Globus pallidus (tissue), 1 donor: ENCODE data around the gene NR3C1.

Experiments
- DNase-seq: peaks from one replicate; pipeline ENCODE4 v3.0.0-alpha.2; 2015; ENCODE audit warnings: low spot score

The NR3C1 gene

DNA sequence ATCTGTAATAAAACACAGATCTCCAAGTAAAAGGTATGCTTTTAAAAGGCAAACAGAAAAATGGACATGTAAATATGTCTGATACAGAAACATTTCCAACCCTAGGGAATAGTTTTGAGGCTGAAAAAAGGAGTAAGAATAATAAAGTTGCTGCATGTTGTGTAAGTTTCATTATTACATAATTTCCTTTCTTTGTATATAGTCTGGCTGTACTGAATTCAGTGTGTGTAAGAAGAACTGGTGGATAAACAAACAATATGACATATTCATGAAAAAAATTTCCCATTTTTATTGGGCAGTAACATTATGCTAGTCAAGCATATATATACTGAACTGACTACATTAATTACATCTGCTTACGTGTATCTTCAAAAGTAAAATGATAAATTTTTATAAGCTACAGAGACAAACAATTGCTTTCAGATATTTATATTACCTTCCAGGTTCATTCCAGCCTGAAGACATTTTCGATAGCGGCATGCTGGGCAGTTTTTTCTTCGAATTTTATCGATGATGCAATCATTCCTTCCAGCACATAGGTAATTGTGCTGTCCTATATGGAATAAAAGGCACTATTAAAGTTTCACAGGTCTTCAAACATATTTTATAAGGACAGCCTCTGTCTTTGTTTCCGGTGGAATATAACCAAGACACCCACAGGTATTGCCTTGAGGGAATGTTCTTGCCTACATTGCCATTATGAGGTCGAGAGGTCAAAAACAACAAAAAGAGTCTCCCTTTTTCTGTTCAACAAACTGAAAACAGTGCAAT is 93.6 kb downstream of the NR3C1 start:
- no peak for DNase-seq

DNA sequence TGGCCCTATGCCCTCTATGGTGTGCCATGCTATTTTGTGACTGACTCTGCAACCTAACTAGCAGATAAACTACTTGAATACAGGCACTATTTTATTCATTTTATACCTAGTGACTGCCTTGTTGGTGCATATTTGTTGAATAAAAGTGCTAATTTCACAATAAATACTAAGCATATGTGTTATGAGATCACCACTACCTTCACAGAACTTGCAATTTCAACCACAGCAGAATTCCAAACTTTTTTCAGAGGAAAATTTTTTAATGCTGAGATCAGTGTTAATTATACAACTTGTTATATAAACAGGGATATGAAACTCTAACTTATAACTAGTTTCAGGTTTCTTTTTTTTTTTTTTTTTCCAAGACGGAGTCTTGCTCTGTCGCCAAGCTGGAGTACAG is 94.8 kb downstream of the NR3C1 start:
- no peak for DNase-seq

GRCh38 chr5:143306040-143306439 is 97.4 kb downstream of the NR3C1 start:
- no peak for DNase-seq

GRCh38 chr5:143304836-143305475 is 98.5 kb downstream of the NR3C1 start:
- DNase-seq, result no peak

DNA sequence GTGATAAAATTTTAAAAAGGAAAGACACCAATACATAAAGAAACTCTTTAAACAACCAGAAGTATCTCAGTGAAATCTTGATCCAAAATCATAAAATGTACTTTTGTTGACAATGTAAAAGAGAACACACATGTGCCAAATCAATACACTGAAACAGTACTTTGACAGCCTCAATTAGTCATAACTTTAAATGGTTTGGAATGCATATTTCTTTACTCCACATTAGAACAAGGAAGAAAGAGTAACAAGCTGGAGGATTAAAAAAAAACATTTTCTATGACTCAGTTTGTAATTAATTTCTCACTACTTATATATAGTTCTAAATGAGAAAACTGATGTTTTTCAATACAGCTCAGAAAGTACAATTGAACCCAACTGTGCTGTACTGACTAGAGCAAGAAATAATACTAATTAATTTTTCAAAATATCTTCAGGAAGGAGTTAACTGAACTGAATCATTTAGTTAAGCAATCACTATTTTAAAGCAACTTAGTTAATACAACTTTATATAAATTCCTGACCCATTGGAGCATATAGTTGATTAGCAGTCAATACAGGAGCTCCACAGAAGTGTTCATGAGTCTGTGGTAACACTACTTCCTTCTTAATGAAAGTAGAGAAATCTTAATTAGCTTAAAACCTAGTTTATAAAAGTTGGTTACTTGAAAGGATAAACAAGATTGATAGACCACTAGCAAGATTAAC is 101.0 kb downstream of the NR3C1 start:
- no peak for DNase-seq

- no peak for DNase-seq
Measured at GRCh38 chr5:143297756-143298155, 105.7 kb downstream of the NR3C1 start.

DNA sequence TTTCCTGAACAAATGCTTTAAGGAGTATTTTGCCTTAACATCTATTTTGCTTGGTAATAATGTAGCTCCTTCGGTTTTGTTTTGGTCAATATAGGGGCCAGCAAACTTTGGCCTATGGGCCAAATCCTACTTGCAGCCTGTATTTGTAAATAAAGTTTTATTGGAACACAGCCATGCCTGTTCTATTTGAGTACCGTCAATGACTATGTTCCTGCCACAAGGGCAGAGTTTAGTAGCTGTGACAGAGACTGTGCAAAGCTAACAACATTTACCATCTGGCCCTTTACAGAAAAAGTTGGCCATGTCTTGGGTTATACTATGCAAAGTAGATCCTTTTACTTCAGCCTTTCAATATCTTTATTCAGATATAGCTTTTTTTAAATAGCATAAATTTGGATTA is 113.4 kb downstream of the NR3C1 start:
- DNase-seq, result no peak

- no peak for DNase-seq
Measured at GRCh38 chr5:143284521-143284920, 119.0 kb downstream of the NR3C1 start.

GRCh38 chr5:143284002-143284401 is 119.5 kb downstream of the NR3C1 start:
- DNase-seq, result no peak

GRCh38 chr5:143281226-143281625 is 122.3 kb downstream of the NR3C1 start:
- DNase-seq, result no peak

GRCh38 chr5:143279698-143280097 is 123.8 kb downstream of the NR3C1 start:
- DNase-seq, result no peak

DNA sequence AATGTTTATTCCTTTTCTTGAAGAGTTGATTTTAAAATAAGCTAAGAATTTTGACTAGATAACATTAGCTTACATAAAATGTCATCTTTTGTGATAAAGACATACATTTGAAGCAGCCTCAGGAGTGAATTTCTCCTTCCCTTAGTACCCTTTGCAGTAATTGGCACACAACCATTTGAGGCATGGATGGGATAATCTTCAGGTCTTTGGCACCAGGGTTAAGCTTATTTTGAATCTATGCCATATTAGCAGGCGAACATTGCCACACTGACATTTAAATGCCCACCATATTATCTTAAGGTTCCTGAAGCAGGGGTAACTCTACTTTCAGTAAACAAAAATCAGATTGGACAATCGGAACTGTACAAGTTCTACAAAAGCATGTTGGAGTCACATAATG is 126.0 kb downstream of the NR3C1 start:
- DNase-seq, result no peak

GRCh38 chr5:143275512-143276363 is 127.7 kb downstream of the NR3C1 start:
- no peak for DNase-seq

DNA sequence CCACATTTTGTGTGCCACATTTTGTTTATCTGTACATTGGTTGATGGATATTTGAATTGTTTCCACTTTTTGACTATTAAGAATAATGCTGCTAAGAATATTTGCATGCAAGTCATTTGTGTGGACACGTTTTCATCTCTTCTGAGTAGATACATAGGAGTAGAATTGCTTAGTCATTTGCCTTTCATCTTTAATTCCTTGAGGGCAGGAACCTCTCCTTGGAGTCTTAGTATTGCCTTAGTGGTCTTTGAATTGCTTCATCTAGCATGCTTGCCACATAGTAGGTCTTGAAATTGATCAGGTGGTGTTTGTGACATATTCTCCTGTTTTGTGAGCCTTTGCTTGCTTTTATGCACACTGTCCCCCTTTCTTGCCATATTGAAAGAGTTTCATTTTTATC is 128.5 kb downstream of the NR3C1 start:
- DNase-seq, result no peak

- no peak for DNase-seq
Measured at GRCh38 chr5:143271431-143271830, 132.1 kb downstream of the NR3C1 start.

- no peak for DNase-seq
Measured at GRCh38 chr5:143268388-143268787, 135.1 kb downstream of the NR3C1 start.

DNA sequence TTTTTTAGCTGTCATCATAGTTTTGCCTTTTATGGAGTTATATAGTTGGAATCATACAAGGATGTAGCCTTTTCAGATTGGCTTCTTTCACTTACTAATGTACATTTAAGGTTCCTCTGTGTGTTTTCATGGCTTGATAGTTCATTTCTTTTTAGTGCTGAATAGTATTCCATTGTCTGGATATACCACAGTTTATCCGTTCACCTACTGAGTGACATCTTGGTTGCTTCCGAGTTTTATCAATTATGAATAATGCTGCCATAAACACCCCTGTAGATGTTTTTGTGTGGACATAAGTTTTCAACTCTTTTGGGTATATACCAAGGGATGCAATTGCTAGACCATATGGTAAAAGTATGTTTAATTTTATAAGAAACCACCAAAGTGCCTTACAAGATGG is 136.3 kb downstream of the NR3C1 start:
- DNase-seq, result no peak

DNA sequence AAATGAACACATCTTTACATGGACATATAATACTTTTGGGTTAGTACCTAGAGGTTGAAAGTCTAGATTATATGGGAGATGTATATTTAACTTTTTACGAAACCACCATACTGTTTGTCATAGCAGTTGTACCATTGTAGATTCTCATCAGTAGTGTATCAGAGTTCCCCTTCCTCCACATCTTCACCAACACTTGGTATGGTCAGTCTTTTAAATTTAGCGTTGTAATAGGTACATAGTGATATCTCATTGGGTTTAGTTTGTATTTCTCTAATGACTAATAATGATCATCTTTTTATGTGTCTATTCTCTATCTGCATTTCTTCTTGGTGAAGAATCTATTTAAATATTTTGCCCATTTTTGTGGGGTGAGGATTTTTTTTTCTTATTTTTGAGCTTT is 137.5 kb downstream of the NR3C1 start:
- no peak for DNase-seq

- no peak for DNase-seq
Measured at GRCh38 chr5:143263272-143263810, 140.1 kb downstream of the NR3C1 start.

GRCh38 chr5:143262393-143263174 is 140.9 kb downstream of the NR3C1 start:
- DNase-seq, result no peak

DNA sequence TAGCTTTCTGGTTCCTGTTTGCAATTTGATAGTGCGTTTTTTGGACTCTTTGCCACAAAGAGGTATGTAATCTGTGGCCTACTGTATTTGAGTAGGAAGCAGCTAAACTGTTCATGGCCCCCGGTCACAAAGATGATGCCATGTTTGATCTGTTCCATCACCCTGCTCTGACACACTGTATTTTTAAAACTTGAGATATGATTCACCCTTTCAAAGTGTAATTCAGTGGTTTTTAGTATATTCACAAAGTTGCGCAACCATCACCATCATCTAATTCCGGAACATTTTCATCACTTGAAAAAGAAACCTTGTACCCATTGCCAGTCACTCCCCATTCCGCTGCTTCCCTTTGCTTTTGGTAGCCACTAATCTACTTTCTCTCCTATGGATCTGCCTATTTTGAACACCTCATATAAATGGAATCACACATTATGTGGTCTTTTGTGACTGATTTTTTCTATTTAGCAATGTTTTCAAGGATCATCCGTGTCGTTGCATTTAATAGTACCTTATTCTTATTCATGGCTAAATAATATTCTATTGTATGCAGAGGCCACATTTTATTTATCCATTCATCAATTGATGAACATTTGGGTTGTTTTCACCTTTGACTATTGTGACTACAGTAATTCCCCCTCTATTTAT is 141.6 kb downstream of the NR3C1 start:
- DNase-seq, result no peak
